ENCODE results near the gene UBAP2.

Gene UBAP2, protein sequence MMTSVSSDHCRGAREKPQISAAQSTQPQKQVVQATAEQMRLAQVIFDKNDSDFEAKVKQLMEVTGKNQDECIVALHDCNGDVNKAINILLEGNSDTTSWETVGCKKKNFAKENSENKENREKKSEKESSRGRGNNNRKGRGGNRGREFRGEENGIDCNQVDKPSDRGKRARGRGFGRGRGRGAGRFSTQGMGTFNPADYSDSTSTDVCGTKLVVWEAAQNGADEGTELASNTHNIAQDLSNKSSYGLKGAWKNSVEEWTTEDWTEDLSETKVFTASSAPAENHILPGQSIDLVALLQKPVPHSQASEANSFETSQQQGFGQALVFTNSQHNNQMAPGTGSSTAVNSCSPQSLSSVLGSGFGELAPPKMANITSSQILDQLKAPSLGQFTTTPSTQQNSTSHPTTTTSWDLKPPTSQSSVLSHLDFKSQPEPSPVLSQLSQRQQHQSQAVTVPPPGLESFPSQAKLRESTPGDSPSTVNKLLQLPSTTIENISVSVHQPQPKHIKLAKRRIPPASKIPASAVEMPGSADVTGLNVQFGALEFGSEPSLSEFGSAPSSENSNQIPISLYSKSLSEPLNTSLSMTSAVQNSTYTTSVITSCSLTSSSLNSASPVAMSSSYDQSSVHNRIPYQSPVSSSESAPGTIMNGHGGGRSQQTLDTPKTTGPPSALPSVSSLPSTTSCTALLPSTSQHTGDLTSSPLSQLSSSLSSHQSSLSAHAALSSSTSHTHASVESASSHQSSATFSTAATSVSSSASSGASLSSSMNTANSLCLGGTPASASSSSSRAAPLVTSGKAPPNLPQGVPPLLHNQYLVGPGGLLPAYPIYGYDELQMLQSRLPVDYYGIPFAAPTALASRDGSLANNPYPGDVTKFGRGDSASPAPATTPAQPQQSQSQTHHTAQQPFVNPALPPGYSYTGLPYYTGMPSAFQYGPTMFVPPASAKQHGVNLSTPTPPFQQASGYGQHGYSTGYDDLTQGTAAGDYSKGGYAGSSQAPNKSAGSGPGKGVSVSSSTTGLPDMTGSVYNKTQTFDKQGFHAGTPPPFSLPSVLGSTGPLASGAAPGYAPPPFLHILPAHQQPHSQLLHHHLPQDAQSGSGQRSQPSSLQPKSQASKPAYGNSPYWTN

DNA sequence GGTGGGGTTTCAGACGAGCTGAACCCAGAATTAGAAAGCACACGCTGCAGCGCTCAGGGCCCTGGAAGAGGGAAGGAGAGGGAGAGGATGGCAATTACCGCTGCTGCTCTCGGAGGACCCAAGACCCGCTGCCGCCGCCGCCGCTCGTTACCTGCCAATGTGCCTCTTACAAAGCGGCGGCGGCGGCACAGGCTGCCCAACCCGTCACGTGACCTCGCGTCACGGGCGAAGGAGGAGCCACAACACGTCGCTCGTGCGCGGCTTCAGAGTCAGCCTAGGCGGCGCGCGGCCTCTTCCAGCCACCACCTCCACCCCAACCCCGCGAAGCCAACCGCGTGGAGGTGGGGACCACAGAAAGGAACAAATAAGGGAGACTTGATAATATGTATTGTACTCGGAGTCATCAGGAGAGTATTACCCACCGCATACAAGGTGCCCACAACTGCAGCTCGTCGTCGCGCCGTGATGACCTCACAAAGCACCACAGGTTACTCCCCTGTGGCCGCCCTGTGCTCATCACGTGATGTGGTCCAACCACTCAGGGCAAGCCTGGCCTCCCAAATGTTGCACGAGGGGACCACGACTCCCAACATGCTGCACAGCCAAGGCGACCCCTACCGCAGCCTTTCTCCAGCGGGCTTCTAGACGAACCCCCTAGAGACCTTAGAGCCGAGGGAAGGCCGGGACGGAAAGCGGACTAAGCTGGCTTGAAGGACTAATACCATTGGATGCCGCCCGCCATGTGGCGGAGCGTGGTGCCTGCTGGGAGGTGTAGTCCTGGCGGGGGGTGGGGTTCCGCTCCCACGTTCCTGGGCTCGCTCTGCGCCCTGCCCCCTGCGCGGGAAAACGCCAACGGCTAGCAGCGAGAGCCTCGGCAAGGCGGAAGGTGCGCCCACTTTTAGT lies at the start of gene UBAP2:
Gene UBAP2 (minus strand): TSS at position 161 of the 903 bp plus-strand sequence. CDS start 31,739 bp downstream, outside the sequence.
- peak; percentile 91 for DNase-seq (ENCODE audit: low read depth, low spot score)

DNA sequence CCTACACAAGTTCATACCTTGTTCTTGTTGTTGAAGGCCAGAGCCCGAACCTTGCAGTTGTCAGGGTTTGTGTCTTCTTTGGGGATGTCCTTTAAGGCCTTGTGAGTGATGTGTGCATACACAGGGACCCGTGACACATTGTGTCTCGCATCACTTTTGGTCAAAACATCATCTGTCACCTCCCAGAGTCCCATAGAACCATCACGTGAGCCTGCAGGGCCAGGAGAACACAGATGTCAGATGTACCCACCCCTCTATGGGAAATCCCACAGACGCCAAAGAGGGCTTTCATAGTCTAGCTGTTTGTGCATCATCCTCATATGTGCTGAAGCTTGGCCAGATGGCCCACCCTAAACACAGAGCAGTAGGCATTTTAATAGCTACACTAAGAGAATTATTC lies 49.6 kb upstream of the UBAP2 start:
- DNase-seq (ENCODE audit: low read depth, low spot score): no peak

DNA sequence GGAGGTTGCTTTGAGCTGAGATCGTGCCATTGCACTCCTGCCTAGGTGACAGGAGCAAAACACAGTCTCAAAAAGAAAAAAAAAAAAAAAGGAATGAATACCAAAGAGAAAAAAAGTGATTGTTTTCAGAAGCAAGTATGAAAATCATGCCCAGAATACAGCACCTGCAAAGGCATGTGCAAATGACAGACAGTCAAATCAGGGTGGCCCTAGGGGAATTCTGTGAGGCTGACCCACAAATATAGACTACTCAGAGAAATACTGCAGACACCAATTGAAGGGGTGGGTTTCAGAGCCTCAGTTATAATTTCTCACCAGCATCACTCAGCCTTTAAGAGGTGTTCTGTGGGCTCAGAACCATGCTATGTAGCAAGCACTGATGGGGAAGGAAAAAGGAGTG lies 49.2 kb upstream of the UBAP2 start:
- DNase-seq (ENCODE audit: low read depth, low spot score): no peak

DNA sequence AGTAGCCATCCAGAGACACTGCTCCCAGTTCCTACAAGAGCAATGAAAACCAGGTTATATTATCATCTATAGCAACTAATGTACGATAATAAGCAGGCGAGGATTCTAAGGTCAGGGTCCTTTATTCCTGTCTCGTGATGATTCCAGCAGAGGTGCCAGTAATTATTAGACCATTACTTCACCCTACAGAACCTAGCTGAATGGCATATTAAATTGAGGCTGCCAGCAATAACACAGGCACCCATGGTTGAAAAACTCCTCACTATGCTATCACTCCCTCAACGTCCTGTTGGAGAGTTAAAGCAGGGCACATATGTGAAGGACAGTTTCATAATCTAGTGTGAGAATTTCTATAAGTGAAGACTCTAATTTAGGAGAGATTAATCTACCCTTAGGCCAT lies 48.1 kb upstream of the UBAP2 start:
- DNase-seq (ENCODE audit: low read depth, low spot score): no peak

DNA sequence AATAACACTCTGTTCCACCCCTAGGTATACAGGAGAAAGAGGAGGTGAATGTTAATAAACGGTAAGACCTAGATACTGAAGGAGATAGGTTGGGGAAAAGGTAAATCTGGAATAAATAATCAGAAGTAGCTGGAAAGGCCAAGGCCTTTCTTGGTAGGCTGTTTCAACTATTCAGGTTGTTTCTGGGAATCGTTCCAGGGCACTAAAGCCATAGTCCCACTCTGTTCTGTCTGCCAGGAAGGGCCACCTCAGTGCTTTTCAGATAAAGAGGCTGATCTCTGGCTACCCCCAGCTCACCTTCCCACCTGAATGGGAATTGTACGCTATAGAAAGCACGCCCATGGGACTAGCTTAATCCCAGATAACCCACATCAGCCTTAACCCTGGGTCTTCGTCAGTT lies 44.9 kb upstream of the UBAP2 start:
- no peak for DNase-seq (ENCODE audit: low read depth, low spot score)

DNA sequence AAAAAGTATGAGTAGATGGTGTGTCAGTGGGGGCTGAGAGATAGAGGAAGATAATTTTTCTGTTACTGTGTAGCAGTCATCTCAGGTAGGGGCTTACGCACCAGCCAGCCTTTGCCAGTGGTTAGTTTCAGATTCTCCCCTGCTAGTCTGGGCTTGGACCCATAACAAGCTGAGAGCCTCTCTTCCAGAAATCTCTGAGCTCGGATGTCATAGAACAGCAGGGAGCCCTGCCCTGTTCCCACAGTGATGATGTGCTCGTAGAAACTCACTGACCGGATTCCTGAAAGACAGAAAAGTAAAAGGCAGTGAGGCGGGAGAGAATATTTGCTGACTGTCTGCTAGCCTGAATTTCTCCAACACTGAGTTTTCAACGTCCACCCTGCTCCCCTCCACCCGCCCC lies 40.6 kb upstream of the UBAP2 start:
- no peak for DNase-seq (ENCODE audit: low read depth, low spot score)

DNA sequence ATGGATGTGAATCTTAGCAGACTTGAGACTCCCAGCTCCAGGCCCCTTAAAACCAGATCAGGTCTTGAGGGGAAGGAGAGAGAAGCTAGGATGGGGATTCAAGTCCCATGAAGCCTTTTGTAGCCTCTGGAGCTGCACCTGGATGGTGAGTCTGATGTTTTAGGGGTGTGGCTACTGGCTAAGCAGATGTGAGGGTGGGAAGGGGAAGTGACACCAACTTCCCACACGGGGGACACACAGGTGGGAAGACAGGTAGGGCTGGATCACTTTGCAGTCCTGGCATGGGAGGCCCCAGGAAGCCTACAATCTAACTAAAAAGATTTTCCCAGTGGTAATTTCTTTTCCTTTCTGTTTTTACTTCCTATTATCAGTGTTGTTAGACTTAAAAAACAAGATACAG lies 38.7 kb upstream of the UBAP2 start:
- DNase-seq (ENCODE audit: low read depth, low spot score): no peak

DNA sequence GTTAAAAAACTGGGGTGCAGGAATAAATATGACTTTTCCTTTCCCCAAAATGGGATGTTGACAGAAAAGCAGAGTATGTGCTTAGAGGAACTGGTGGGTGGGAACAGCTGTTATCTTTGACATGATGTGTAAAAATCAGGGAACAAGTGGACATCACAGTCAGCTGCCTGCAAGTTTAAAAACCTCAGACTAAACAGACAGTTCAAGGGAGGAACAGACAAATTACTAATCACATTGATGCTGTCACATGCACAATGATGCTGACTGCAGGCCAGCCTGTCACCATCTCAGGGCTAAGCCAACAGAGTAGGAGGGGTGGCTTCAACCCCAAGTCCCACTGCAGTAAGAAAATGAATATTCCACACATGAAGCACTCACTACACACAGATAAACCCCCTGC lies 38.2 kb upstream of the UBAP2 start:
- DNase-seq (ENCODE audit: low read depth, low spot score): no peak

DNA sequence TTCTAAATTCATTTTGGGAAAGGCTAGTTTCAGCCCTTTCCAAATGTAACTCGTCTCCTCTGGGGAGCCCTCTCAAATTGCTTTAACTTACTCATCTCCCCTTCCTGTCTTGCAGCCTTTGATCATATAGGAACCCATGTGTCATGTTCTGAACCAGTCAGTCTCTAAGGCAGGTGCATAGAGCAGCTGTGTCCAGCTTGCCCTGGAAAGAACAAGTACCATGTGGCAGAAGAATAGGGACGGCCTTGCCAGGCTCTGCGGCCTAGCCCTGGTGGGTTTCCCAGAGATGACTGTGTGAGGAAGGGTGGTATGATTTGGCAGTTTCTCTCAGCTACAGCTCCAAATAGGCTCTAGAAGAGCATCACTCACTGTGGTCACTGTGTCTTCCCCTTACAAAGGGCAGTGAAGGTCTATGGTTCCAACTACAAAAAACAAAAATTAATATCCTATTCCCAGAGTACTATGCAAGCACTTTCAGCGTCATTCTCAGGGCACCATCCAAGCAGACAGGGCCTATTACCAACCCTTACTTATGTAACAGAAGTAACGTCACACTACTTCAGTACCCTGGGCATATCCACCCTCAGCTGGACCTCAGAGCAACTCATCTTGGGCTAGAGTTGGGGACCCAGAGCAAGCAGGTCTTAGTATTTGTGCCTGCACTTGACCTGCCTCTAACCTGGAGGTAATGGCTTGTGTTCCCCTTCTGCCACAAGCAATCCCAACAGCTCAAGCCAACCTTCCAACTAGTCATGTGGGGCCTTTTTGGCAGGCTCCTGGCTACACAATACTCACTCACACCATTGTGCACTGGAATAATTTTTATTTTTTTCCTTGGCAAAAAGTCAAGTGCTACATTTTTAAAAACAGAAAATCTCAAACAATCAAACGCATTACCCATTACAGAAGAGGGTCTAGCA lies 37.2 kb upstream of the UBAP2 start:
- DNase-seq (ENCODE audit: low read depth, low spot score): no peak

DNA sequence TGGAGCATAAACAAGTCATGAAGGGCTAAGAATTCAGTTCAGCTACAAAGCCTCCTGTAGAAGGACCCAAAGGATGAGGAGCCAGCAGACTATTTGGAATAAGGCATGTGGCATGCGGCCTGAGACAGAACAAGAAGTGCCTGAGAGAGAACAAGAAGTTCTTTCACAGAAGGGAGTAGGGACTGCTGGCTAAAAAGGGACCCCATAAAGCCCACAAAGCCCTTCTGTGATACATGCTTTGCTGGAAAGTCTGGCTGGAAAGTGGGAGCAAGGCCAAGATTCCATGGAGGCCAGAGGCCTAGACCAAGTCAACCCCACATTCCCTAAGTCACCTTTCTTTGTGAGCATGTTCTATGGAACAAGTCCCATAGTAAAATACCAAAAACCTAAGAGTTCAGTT lies 35.9 kb upstream of the UBAP2 start:
- DNase-seq (ENCODE audit: low read depth, low spot score): no peak

DNA sequence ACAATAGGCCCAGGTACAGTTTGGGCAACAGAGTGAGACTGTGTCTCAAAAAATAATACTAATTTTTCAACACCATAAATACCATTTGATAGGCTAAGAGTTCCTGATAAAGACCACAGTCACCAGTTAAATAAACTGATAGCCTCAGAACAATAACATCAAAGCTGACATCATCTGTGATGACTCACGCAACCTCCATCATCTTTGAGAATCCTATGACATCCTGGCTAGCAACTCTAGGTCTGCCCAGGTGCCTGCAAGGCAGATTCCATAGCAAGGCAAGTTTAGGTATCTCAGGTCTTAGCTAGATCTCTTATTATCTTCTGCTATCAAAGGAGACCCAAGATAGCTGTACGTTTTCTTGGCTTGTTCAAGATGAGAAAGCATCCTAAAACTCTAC lies 30.5 kb upstream of the UBAP2 start:
- DNase-seq (ENCODE audit: low read depth, low spot score): no peak

DNA sequence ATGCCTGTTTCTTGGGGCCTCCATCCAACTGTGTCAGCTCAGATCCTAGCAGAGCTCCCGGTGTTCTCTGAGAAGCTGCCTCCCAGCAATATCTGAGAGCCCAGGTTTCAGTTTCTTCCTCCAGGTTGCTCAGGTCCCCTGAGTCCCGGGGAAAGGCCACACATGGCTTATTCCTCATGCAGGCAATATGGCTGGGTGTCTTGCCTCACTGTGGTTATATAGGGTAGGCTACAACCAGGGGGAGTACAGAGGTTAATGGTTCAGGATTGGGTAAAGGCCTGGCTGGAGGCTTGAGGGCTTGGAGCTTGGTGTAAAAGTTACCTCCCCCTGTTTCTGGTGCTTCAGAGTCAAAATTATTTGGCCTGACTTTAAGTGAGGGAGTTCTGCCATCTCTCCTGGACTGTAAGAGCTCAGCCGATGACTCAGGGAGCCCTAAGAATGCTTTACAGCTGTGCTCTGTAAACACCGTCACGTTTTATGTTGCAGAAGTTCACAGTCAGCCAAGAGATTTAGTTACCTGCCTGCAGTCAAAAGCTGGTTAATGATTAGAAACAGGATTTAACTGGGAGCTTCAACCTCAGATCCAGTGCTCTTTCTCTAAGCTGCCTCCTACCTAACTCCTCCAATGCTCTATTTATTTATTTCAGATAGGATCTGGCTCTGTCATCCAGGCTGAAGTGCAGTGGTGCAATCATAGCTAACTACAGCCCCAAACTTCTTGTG lies 24.3 kb upstream of the UBAP2 start:
- no peak for DNase-seq (ENCODE audit: low read depth, low spot score)

DNA sequence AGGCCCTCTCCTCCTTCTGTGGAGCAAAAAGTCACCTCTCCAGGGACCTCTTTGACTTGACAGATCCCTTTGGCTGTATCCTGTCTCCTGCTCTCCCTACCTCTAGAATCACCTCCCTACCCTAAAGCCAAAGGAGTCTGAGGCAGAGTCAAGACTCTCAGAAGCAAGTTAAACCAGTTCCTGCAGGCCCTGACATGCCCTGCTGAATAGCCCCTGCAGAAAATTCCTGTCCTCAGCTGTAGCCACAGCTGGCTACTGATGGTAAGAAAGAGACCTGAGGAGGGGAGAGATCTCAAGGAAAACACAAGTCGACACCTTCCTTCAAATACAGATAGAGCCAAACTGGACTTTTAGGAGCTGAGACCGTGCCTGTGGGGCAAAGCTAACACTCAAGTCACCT lies 23.7 kb upstream of the UBAP2 start:
- peak; percentile 57 for DNase-seq (ENCODE audit: low read depth, low spot score)

DNA sequence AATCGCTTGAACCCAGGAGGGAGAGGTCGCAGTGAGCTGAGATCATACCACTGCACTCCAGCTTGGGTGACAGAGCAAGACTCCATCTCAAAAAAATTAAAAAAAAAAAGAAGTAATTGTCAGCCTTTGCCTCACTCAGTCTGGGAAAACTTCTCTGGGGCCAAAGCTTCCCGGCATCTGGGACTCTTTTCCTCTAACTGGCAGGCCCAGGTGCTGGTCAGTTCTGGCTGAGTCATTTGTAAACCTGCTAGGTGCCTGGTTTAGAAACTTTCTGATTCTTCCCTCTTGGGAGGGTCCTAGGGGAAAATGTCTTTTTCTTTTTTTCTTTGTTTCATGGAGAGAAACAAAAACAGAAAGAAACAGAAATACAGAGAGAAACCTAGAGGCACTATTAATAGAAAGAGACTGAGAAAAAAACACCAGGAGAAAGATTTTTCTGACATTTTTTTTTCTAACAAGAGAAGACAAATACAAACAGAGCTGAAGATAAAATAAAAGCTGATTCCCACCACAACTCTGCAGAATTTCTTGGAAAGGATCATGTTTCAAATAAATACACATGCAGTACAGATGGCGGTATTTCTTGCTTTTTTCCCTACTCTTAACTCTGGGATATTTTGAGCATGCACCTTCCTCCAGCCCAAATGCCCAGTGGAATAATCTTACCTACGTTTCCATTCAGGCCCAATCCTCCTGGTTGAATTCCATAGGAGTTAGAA lies 22.1 kb upstream of the UBAP2 start:
- no peak for DNase-seq (ENCODE audit: low read depth, low spot score)

DNA sequence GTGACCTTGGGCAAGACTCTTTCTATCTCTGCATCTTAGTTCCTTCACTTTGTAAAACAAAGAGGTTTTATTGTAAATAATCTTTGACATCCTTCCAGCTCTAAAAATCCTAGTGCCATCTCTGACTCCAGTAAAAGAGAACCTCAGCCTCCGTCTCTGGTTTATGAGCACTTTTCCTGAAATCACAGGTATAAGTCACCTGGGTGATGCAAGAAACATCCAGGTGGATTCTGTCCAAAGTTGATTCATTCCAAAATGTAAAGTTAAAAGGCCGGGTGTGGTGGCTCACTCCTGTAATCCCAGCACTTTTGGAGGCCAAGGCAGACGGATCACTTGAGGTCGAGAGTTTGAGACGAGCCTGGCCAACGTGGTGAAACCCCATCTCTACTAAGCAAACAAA lies 21.1 kb upstream of the UBAP2 start:
- no peak for DNase-seq (ENCODE audit: low read depth, low spot score)

DNA sequence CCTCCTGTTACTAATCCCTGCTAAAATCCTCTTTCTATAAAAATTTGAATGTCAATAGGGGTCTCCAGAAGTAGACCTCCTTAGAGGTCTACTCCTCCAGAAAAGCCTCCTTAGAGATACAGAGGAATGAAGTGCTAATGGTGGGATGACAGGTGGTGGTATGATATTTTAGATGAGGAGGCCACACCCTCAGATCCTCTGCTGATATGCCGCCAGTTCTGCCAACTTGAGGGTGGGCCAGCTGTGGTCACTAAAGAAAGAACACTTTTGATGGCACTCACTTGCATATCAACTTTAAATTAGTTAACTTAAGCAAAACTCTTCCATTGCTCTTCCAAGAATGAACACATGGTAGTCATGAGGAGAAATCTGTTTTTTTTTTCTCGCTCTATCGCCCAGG lies 16.9 kb upstream of the UBAP2 start:
- DNase-seq (ENCODE audit: low read depth, low spot score): no peak

DNA sequence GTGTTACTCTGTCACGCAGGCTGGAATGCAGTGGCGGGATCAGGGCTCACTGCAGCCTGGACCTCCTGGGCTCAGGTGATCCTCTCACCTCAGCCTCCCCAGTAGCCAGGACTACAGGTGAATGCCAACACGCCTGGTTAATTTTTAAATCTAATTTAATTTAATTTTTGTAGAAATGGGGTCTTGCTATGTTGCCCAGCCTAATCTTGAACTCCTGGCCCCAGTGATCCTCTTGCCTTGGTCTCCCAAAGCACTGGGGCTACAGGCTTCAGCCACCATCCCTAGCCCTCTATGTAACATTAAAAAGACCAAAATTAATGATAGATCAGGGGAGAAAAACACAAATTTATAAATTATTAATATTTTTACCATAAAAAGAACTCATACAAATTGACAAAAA lies 11.3 kb upstream of the UBAP2 start:
- no peak for DNase-seq (ENCODE audit: low read depth, low spot score)

DNA sequence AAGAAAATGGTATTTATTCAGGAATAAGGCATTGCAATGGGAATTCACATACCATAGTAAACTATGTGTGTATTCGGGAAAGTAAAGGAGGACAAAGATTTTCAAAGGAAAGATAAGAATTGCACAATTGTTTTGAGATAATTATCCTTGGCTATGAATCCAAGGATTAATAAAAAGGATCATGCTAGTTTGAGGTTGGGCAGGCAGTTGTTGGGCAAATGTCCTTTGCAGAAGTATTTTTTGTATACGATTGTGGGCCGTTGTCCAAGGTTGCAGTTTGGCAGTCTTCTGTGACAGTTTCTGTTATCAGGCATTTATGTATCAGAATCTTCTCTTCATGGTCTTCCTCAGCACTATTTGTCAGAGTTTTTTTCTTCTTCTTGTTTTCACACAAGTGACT lies 10.6 kb upstream of the UBAP2 start:
- DNase-seq (ENCODE audit: low read depth, low spot score): no peak
